K562 (cell line): ENCODE results near the gene HPCAL1. TPM values are rescaled to one million over a fixed set of nuclear protein-coding genes. Genes with fewer than 3 reads are reported as not detected.

Source experiments
- BCOR ChIP-seq: fragments of 450-650 bp; IDR thresholded peaks from 2 replicates; pipeline ENCODE4 v1.6.1; 2016
- EGR1 ChIP-seq: fragments of 450-650 bp; conservative IDR thresholded peaks from 2 replicates; pipeline ENCODE4 v1.6.1; 2017; ENCODE audit warnings: mild to moderate bottlenecking
- HMGN3 ChIP-seq: IDR thresholded peaks from 2 replicates; pipeline ENCODE4 v1.6.1; 2011; ENCODE audit warnings: borderline replicate concordance, low read depth, mild to moderate bottlenecking, mixed read lengths, low read length; ENCODE audit not compliant: insufficient read length; ENCODE audit errors: extremely low read depth
- KLF1 ChIP-seq: fragments of 450-650 bp; IDR thresholded peaks from 2 replicates; pipeline ENCODE4 v1.6.1; 2016; ENCODE audit warnings: missing genetic modification characterization, missing compliant biosample characterization
- MAZ ChIP-seq, 2 experiments: fragments of 450-650 bp in 1 of 2; sonication (generic) in 1 of 2; formaldehyde crosslinking; IDR thresholded peaks in 1 of 2; conservative IDR thresholded peaks in 1 of 2; 2 replicates each; pipeline versions ENCODE4 v1.4.0 to v1.5.0; 2020; ENCODE audit warnings: mild to moderate bottlenecking in 1 of 2, missing genetic modification reagents in 1 of 2
- NCOR1 ChIP-seq: fragments of 450-650 bp; IDR thresholded peaks from 2 replicates; pipeline ENCODE4 v1.6.1; 2016; ENCODE audit warnings: mild to moderate bottlenecking, moderate library complexity
- NELFE ChIP-seq: IDR thresholded peaks from 2 replicates; pipeline ENCODE4 v1.6.1; 2011; ENCODE audit warnings: mild to moderate bottlenecking; ENCODE audit not compliant: insufficient read depth, insufficient read length
- RAD21 ChIP-seq, 2 experiments: fragments of 250-450 bp in 1 of 2; fragments of 450-650 bp in 1 of 2; sonication (Bioruptor Pico) in 1 of 2; formaldehyde crosslinking in 1 of 2; IDR thresholded peaks in 1 of 2; conservative IDR thresholded peaks in 1 of 2; 2 replicates each; pipeline versions ENCODE4 v1.4.0 to v1.8.0; 2020 to 2022; ENCODE audit warnings: mild to moderate bottlenecking in 2 of 2, moderate library complexity in 1 of 2
- REST ChIP-seq, 2 experiments: fragments of 450-650 bp; formaldehyde crosslinking in 1 of 2; IDR thresholded peaks; 2 replicates each; pipeline versions ENCODE4 v1.4.0 to v1.6.1; 2014 to 2020; ENCODE audit warnings: mild to moderate bottlenecking in 2 of 2, borderline replicate concordance in 1 of 2, low read depth in 1 of 2
- ZKSCAN3 ChIP-seq: fragments of 250-450 bp; sonication (Bioruptor Pico); IDR thresholded peaks from 2 replicates; pipeline ENCODE4 v1.4.0; 2020
- ZNF354B ChIP-seq: fragments of 250-450 bp; sonication (Bioruptor Pico); IDR thresholded peaks from 2 replicates; pipeline ENCODE4 v1.4.0; 2020
- ZNF561 ChIP-seq: fragments of 450-650 bp; formaldehyde crosslinking; conservative IDR thresholded peaks from 2 replicates; pipeline ENCODE4 v1.4.0; 2020; ENCODE audit warnings: mild to moderate bottlenecking, moderate library complexity
- ZNF830 ChIP-seq: fragments of 250-450 bp; sonication (Bioruptor Pico); IDR thresholded peaks from 2 replicates; pipeline ENCODE4 v1.5.0; 2021; ENCODE audit warnings: mild to moderate bottlenecking
- polyA plus RNA-seq, 8 experiments: library from polyadenylated mRNA; depleted of rRNA in 4 of 8; stranded (reverse) in 5 of 8; unstranded in 3 of 8; fragments of >200 nt; fragmentation: Nextera tagmentation in 2 of 8; fragmentation: Illumina TruSeq in 1 of 8; extraction: Ambion mirVana in 2 of 8; extraction: Trizol in 1 of 8; gene quantifications; 2 replicates each; pipeline versions ENCODE4 v1.2.1 to v1.2.3, GENCODE V29; 2011 to 2014; ENCODE audit warnings: inconsistent platforms in 1 of 8, missing spikeins in 1 of 8
- total RNA-seq, 7 experiments: library from RNA; depleted of rRNA in 6 of 7; stranded (reverse); fragments of >200 nt in 6 of 7; fragmentation: Illumina TruSeq in 2 of 7; extraction: Trizol in 2 of 7; gene quantifications; 2 replicates each; pipeline versions ENCODE4 v1.2.1 to v1.2.3, GENCODE V29; 2011 to 2021; ENCODE audit warnings: low replicate concordance in 1 of 7
- TF ChIP-seq, protein P1 (sequence below): fragments of 250-450 bp; sonication (Bioruptor Pico); IDR thresholded peaks from 2 replicates; pipeline ENCODE4 v1.9.0; 2021; ENCODE audit warnings: mild to moderate bottlenecking, inconsistent platforms
- TF ChIP-seq, protein P2 (sequence below): fragments of 450-650 bp; formaldehyde crosslinking; IDR thresholded peaks from 2 replicates; pipeline ENCODE4 v1.4.0; 2020; ENCODE audit warnings: mild to moderate bottlenecking

HPCAL1 gene
- total and polyA plus RNA-seq, 9 of the 15 experiments (the other 6 are each of a cell fraction or from before 2014, with no cell fraction given) = 2.7 to 65.5 (median 23.9) TPM

DNA sequence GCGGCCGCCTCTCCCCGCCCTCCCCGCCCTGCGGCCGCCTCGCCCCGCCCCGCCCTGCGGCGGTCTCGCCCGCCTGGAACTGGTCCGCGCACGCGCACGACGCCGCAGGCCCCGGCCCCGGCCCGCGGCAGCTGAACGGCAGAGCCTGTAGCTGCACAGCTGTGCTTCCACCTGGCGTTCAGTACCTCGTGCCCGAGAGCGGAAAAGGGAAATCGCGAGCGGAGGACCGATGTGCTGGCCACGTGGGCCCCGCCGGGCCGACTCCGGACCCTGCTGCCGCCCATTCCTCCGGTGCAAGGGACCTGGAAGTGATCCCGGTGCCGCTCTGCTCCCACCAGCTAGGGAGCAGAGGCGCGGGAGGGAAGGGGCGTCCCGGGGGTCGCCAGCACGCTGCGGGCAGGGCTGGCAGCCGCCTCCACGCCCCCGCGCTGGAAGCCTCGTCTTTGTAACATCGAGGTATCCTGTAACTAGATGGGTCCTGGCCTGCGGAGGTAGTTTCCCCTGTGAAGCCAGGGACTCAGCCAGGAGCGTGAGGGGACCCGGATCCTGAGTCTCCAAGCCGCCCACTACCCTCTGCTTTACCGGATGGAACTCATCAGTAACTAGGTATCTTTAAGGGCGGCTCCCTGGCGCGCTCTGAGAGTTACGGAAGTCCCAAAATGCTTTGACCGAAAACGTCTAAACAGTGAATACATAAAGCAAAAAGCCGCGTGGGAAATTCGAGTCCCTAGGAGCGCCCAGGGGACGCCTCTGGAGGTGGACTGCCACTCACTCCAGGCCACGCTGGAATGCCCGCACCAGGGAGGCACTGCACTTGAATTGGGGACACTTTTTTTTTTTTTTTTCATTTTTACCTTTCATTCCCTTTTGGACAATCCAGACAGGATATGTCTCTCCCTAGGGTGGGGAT lies 146.1 kb downstream of the HPCAL1 start (continued):
- TF ChIP-seq REST (IDR thresholded peaks at IDR 0.05; ENCODE audit: borderline replicate concordance) (no peak), REST (CRISPR knock-in tag; IDR thresholded peaks at IDR 0.05; ENCODE audit: low read depth) (peak; percentile 63; the same call in 1 of the 2 replicates), HMGN3 (peak; percentile 57), EGR1 (peak; percentile 88), ZKSCAN3 (CRISPR knock-in tag) (no peak), NELFE (no peak), BCOR (peak; percentile 30; the same call in 1 of the 2 replicates), MAZ (CRISPR knock-in tag; conservative IDR thresholded peaks at IDR 0.05 in 1 of 2, IDR thresholded peaks at IDR 0.05 in 1 of 2) (peak; percentile 37 to 53; a peak in 3 of 4 replicates), ZNF561 (CRISPR knock-in tag) (no peak), RAD21 (CRISPR knock-in tag; conservative IDR thresholded peaks at IDR 0.05 in 1 of 2, IDR thresholded peaks at IDR 0.05 in 1 of 2) (peak in 1 of 2 experiments; percentile 18; a peak in 3 of 4 replicates), ZNF354B (CRISPR knock-in tag) (no peak), ZNF830 (CRISPR knock-in tag) (peak; percentile 75; the same call in 1 of the 2 replicates), NCOR1 (peak; percentile 7; the same call in 1 of the 2 replicates), KLF1 (tag) (peak; percentile 47; the same call in 1 of the 2 replicates)
- TF ChIP-seq, protein P1, sequence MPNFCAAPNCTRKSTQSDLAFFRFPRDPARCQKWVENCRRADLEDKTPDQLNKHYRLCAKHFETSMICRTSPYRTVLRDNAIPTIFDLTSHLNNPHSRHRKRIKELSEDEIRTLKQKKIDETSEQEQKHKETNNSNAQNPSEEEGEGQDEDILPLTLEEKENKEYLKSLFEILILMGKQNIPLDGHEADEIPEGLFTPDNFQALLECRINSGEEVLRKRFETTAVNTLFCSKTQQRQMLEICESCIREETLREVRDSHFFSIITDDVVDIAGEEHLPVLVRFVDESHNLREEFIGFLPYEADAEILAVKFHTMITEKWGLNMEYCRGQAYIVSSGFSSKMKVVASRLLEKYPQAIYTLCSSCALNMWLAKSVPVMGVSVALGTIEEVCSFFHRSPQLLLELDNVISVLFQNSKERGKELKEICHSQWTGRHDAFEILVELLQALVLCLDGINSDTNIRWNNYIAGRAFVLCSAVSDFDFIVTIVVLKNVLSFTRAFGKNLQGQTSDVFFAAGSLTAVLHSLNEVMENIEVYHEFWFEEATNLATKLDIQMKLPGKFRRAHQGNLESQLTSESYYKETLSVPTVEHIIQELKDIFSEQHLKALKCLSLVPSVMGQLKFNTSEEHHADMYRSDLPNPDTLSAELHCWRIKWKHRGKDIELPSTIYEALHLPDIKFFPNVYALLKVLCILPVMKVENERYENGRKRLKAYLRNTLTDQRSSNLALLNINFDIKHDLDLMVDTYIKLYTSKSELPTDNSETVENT = peak; percentile 71; the same call in 1 of the 2 replicates
- TF ChIP-seq, protein P2, sequence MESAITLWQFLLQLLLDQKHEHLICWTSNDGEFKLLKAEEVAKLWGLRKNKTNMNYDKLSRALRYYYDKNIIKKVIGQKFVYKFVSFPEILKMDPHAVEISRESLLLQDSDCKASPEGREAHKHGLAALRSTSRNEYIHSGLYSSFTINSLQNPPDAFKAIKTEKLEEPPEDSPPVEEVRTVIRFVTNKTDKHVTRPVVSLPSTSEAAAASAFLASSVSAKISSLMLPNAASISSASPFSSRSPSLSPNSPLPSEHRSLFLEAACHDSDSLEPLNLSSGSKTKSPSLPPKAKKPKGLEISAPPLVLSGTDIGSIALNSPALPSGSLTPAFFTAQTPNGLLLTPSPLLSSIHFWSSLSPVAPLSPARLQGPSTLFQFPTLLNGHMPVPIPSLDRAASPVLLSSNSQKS = no peak
